Measurements from ENCODE around the gene MARCHF5.
"Not testable (repeated sequence)": the region's sequence is repeated elsewhere in the genome, so short reads cannot be mapped to it uniquely, and the experiment has no call there.

MARCHF5 gene

DNA sequence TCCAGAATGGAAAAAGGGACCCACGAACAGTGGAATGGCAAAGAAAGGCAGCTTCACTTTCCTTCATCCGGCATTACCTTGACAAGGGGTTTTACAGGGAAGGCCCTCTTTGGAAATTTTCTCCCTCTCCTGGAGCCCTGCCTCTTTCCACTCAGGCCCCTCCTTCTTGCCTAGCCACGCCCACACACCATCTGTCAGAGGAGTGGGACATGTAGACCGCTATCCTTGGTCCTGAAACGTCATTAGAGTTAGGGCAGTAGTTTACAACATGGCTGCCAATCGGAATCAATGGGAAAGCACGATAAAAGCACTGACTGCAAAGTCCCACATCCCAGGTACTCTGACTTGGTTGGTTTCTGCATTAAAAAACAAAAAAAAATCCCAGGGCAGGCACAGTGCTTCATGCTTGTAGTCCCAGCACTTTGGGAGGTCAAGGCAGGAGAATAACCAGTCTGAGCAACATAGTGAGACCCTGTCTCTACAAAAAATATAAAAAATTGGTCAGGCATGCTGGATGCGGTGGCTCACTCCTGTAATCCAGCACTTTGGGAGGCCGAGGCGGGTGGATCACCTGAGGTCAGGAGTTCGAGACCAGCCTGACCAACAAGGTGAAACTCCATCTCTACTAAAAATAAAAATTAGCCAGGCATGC is 96.4 kb downstream of the MARCHF5 start:
- no peak for DNase-seq (ENCODE audit: low read depth)

DNA sequence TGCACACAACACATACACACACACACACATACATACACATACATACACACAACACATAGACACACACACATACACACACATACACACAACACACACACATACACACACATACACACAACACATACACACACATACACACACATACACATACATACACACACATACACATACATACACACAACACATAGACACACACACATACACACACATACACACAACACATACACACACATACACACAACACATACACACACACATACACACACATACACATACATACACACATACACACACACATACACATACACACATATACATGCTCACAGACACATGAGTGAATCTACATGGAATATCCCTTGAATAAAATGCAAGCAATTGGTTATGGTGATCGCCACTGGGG is 102.2 kb downstream of the MARCHF5 start:
- DNase-seq (ENCODE audit: low read depth): not testable (repeated sequence)

DNA sequence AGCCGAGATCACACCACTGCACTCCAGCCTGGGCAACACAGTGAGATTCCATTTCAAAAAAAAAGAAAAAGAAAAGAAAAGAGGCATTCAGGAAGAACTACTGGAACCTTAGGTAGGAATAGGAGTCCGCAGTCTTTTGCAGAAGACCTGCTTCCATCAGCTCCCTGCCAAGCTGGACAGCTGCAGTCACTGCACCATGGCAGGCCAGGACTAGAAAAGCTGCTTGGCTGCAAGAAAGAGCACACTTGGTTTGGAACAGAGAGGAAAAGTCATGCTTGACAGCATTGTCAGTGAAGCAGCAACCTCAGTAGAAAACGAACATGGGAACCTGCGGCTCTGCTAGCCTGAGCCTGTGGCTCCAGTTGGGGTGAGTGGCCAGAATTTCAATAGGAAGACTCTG is 104.3 kb downstream of the MARCHF5 start:
- DNase-seq (ENCODE audit: low read depth): no peak

DNA sequence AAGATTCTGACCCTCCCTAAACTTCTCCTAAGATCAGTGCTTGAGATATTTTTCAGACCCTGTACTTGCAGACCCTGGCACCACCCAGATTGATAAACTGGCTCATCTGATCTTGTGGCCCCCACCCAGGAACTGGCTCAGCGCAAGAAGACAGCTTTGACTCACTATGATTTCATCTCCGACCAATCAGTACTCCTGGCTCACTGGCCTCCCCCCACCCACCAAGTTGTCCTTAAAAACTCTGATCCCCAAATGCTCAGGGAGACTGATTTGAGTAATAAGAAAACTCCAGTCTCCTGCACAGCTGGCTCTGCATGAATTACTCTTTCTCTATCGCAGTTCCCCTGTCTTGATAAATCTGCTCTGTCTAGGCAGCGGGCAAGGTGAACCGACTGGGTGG is 111.3 kb downstream of the MARCHF5 start:
- DNase-seq (ENCODE audit: low read depth): not testable (repeated sequence)
